D721Med (cell line): ENCODE data around the gene CHCHD4.

Experiments used
- DNase-seq: peaks from one replicate; pipeline ENCODE4 v3.0.0; 2011; ENCODE audit warnings: low spot score; ENCODE audit not compliant: insufficient read length
- FAIRE-seq: peaks from 2 replicates; lab custom pipeline; 2011; peaks lifted over from hg19 to GRCh38; lab: Jason Lieb, UNC
- CTCF ChIP-seq: IDR thresholded peaks from 2 replicates; pipeline ENCODE4 v1.5.1; 2012; ENCODE audit warnings: mild to moderate bottlenecking, control low read depth; ENCODE audit not compliant: insufficient read depth; ENCODE audit errors: missing control alignments

The CHCHD4 gene

GRCh38 chr3:14145236-14145635 lies 20.6 kb upstream of the CHCHD4 start:
- TF ChIP-seq CTCF: no peak
- DNase-seq: no peak
- FAIRE-seq: no peak

GRCh38 chr3:14144423-14145075 lies 19.9 kb upstream of the CHCHD4 start:
- TF ChIP-seq CTCF: no peak
- DNase-seq: no peak
- no peak for FAIRE-seq

GRCh38 chr3:14143271-14144225 lies 18.9 kb upstream of the CHCHD4 start:
- TF ChIP-seq CTCF: no peak
- DNase-seq: no peak
- FAIRE-seq: no peak

GRCh38 chr3:14142567-14143270 lies 18.0 kb upstream of the CHCHD4 start:
- FAIRE-seq (no peak), DNase-seq (no peak)
- TF ChIP-seq CTCF: no peak

- no peak for DNase-seq
- no peak for TF ChIP-seq CTCF
- FAIRE-seq: no peak
Measured at GRCh38 chr3:14141602-14142341, 17.1 kb upstream of the CHCHD4 start.

GRCh38 chr3:14141144-14141543 lies 16.5 kb upstream of the CHCHD4 start:
- no peak for TF ChIP-seq CTCF
- DNase-seq: no peak

More at GRCh38 chr3:14141144-14141543, 16.5 kb upstream of the CHCHD4 start:
- FAIRE-seq: no peak
